Natural killer cell treated with Interleukin-12 subunit alpha and Interleukin-12 subunit beta and Interleukin-15 and Interleukin-18, amount 100 ng/mL, for 72 hours (primary cell): ENCODE measurements around the gene F12. TPM values are rescaled to one million over a fixed set of nuclear protein-coding genes. Genes with fewer than 3 reads are reported as not detected.
A peak's percentile ranks its signal among the peaks of the same experiment; 100 is the strongest.
"Not testable (repeated sequence)": the region's sequence is repeated elsewhere in the genome, so short reads cannot be mapped to it uniquely, and the experiment has no call there.

ENCODE experiments used
- ATAC-seq, 2 donors: fragments of 150-1000 bp; cut with Tn5 transposase in 1 of 2; sonication (Bioruptor Pico), chemical (Tn5 transposase) in 1 of 2; 2 replicates each; pipeline ENCODE4 v1.10.0; 2021
- DNase-seq: peaks from one replicate; pipeline ENCODE4 v3.0.0; 2022; ENCODE audit warnings: low spot score
- H3K27ac Mint-ChIP-seq, 2 donors: 1 replicate in 1 of 2; 2 replicates in 1 of 2; pipeline ENCODE4 v1.8.0; 2022; ENCODE audit warnings: mixed read lengths in 2 of 2, mild to moderate bottlenecking in 1 of 2, moderate library complexity in 1 of 2
- H3K27me3 Mint-ChIP-seq, 2 donors: 1 replicate in 1 of 2; 2 replicates in 1 of 2; pipeline ENCODE4 v1.8.0; 2022; ENCODE audit warnings: mixed read lengths in 2 of 2
- H3K36me3 Mint-ChIP-seq: one replicate; pipeline ENCODE4 v1.8.0; 2022; ENCODE audit warnings: mixed read lengths
- H3K4me1 Mint-ChIP-seq, 2 donors: 1 replicate in 1 of 2; 2 replicates in 1 of 2; pipeline ENCODE4 v1.8.0; 2022; ENCODE audit warnings: low read depth in 2 of 2, mixed read lengths in 2 of 2, mild to moderate bottlenecking in 1 of 2
- H3K4me3 Mint-ChIP-seq: one replicate; pipeline ENCODE4 v1.8.0; 2022; ENCODE audit warnings: mixed read lengths
- H3K9me3 Mint-ChIP-seq: 2 replicates; pipeline ENCODE4 v1.8.0; 2022; ENCODE audit warnings: mixed read lengths
- total RNA-seq, 2 donors: library from RNA; stranded (reverse); gene quantifications; one replicate each; pipeline ENCODE4 v1.2.3, GENCODE V29; 2022

Gene F12
- total RNA-seq, 2 donors from 2014 or later = 0.45 TPM; not detected in 1

GRCh38 chr5:177423671-177424070, 14.3 kb upstream of the F12 start:
- Mint-ChIP-seq H3K27ac (peak overlapping the region in 1 of 2 donors; percentile 92), H3K36me3 (no peaks in the 10 kb centered on the region), H3K4me3 (no peak overlapping the region), H3K4me1 (peaks cover 21 to 30% of the 10 kb centered on the region in 2 donors), H3K27me3 (no peaks in the 10 kb centered on the region), H3K9me3 (no peaks in the 10 kb centered on the region)
- ATAC-seq (no peak), DNase-seq (no peak)

GRCh38 chr5:177421062-177421798, 11.9 kb upstream of the F12 start:
- DNase-seq = no peak
- no peak overlapping the region for H3K4me3 Mint-ChIP-seq
- H3K27me3 Mint-ChIP-seq = no peaks in the 10 kb centered on the region
- no peak overlapping the region for H3K27ac Mint-ChIP-seq
- ATAC-seq = no peak
- H3K4me1 Mint-ChIP-seq = peaks cover 12 to 19% of the 10 kb centered on the region in 2 donors
- no peaks in the 10 kb centered on the region for H3K9me3 Mint-ChIP-seq
- no peaks in the 10 kb centered on the region for H3K36me3 Mint-ChIP-seq

- not testable (repeated sequence) for H3K27ac Mint-ChIP-seq, DNase-seq, H3K36me3 Mint-ChIP-seq, H3K9me3 Mint-ChIP-seq, ATAC-seq, H3K4me3 Mint-ChIP-seq, H3K27me3 Mint-ChIP-seq
- H3K4me1 Mint-ChIP-seq = peaks cover 9 to 12% of the 10 kb centered on the region in 2 donors
Observed at GRCh38 chr5:177420472-177420871, 11.1 kb upstream of the F12 start.

- ATAC-seq (no peak), DNase-seq (no peak)
- Mint-ChIP-seq H3K9me3 (no peaks in the 10 kb centered on the region), H3K27ac (no peak overlapping the region), H3K27me3 (no peaks in the 10 kb centered on the region), H3K4me1 (peaks cover under 1 to 2% of the 10 kb centered on the region in 2 donors), H3K36me3 (no peaks in the 10 kb centered on the region), H3K4me3 (no peak overlapping the region)
Observed at GRCh38 chr5:177419046-177419445, 9.7 kb upstream of the F12 start.

GRCh38 chr5:177417081-177417480, 7.7 kb upstream of the F12 start:
- H3K4me1 Mint-ChIP-seq = peaks cover 11 to 19% of the 10 kb centered on the region in 2 donors
- H3K27me3 Mint-ChIP-seq, DNase-seq, H3K4me3 Mint-ChIP-seq, ATAC-seq, H3K9me3 Mint-ChIP-seq, H3K27ac Mint-ChIP-seq, H3K36me3 Mint-ChIP-seq: not testable (repeated sequence)

- Mint-ChIP-seq H3K36me3 (no peaks in the 10 kb centered on the region), H3K9me3 (no peaks in the 10 kb centered on the region), H3K27ac (peak overlapping the region; percentile 4 to 33), H3K27me3 (no peaks in the 10 kb centered on the region), H3K4me1 (peaks cover 27 to 32% of the 10 kb centered on the region in 2 donors), H3K4me3 (no peak overlapping the region)
- no peak for DNase-seq
- no peak for ATAC-seq
Observed at GRCh38 chr5:177414481-177414880, 5.1 kb upstream of the F12 start.

- H3K4me1 Mint-ChIP-seq = peaks cover 32 to 39% of the 10 kb centered on the region in 2 donors
- no peak for DNase-seq
- no peaks in the 10 kb centered on the region for H3K27me3 Mint-ChIP-seq
- peak overlapping the region; percentile 41 to 59 for H3K27ac Mint-ChIP-seq
- H3K36me3 Mint-ChIP-seq = no peaks in the 10 kb centered on the region
- ATAC-seq = peak in 1 of 2 donors; percentile 57
- no peaks in the 10 kb centered on the region for H3K9me3 Mint-ChIP-seq
- peak overlapping the region; percentile 62 for H3K4me3 Mint-ChIP-seq
Observed at GRCh38 chr5:177412603-177413233, 3.4 kb upstream of the F12 start.

GRCh38 chr5:177410575-177410974, 1.2 kb upstream of the F12 start:
- Mint-ChIP-seq H3K4me3 (peak overlapping the region; percentile 55), H3K36me3 (no peaks in the 10 kb centered on the region), H3K27me3 (no peaks in the 10 kb centered on the region), H3K9me3 (no peaks in the 10 kb centered on the region), H3K4me1 (peaks cover 46 to 54% of the 10 kb centered on the region in 2 donors), H3K27ac (peak overlapping the region; percentile 42 to 81)
- no peak for DNase-seq
- ATAC-seq = peak; percentile 70

- Mint-ChIP-seq H3K27me3 (peaks cover 10 to 13% of the 10 kb centered on the region in 2 donors), H3K4me3 (peak overlapping the region; percentile 48), H3K4me1 (peaks cover 48 to 49% of the 10 kb centered on the region in 2 donors), H3K9me3 (no peaks in the 10 kb centered on the region), H3K36me3 (no peaks in the 10 kb centered on the region), H3K27ac (peak overlapping the region in 1 of 2 donors; percentile 47)
- DNase-seq (no peak), ATAC-seq (peak in 1 of 2 donors; percentile 26)
Observed at GRCh38 chr5:177405805-177406204, 3.6 kb downstream of the F12 start.

- peaks cover 10 to 13% of the 10 kb centered on the region in 2 donors for H3K27me3 Mint-ChIP-seq
- H3K4me3 Mint-ChIP-seq = peak overlapping the region; percentile 68
- no peaks in the 10 kb centered on the region for H3K9me3 Mint-ChIP-seq
- H3K4me1 Mint-ChIP-seq = peaks cover 43 to 44% of the 10 kb centered on the region in 2 donors
- ATAC-seq (no peak), DNase-seq (no peak)
- no peak overlapping the region for H3K27ac Mint-ChIP-seq
- no peaks in the 10 kb centered on the region for H3K36me3 Mint-ChIP-seq
Observed at GRCh38 chr5:177405312-177405711, 4.1 kb downstream of the F12 start.

- H3K4me1 Mint-ChIP-seq = peaks cover 43% of the 10 kb centered on the region in 2 donors
- H3K4me3 Mint-ChIP-seq = peak overlapping the region; percentile 68
- peaks cover 10 to 13% of the 10 kb centered on the region in 2 donors for H3K27me3 Mint-ChIP-seq
- no peaks in the 10 kb centered on the region for H3K9me3 Mint-ChIP-seq
- ATAC-seq (no peak), DNase-seq (no peak)
- H3K36me3 Mint-ChIP-seq = no peaks in the 10 kb centered on the region
- H3K27ac Mint-ChIP-seq = no peak overlapping the region
Observed at GRCh38 chr5:177404641-177405179, 4.7 kb downstream of the F12 start.

- Mint-ChIP-seq H3K27ac (no peak overlapping the region), H3K27me3 (peaks cover 10 to 13% of the 10 kb centered on the region in 2 donors), H3K9me3 (no peaks in the 10 kb centered on the region), H3K4me1 (peaks cover 38 to 39% of the 10 kb centered on the region in 2 donors), H3K36me3 (no peaks in the 10 kb centered on the region), H3K4me3 (peak overlapping the region; percentile 68)
- ATAC-seq (peak; percentile 93 to 94), DNase-seq (peak; percentile 84)
Observed at GRCh38 chr5:177403792-177404640, 5.3 kb downstream of the F12 start.

- H3K27me3 Mint-ChIP-seq = peaks cover 10 to 13% of the 10 kb centered on the region in 2 donors
- H3K4me1 Mint-ChIP-seq = peaks cover 35 to 36% of the 10 kb centered on the region in 2 donors
- no peaks in the 10 kb centered on the region for H3K36me3 Mint-ChIP-seq
- DNase-seq (no peak), ATAC-seq (peak; percentile 10 to 26)
- peak overlapping the region; percentile 68 for H3K4me3 Mint-ChIP-seq
- H3K9me3 Mint-ChIP-seq = no peaks in the 10 kb centered on the region
- no peak overlapping the region for H3K27ac Mint-ChIP-seq
Observed at GRCh38 chr5:177403102-177403791, 6.1 kb downstream of the F12 start.
